Keratinocyte (primary cell): ENCODE data around the gene PGLYRP3.

Source experiments
- EZH2 ChIP-seq: IDR thresholded peaks from one replicate; pipeline ENCODE4 v1.6.1; 2012; ENCODE audit warnings: inconsistent platforms, mild to moderate bottlenecking, low read length, moderate library complexity
- TF ChIP-seq, protein P1 (sequence below), 3 experiments: IDR thresholded peaks in 1 of 3; conservative IDR thresholded peaks in 1 of 3; optimal IDR thresholded peaks in 1 of 3; 2 replicates in 2 of 3; 3 replicates in 1 of 3; pipeline versions ENCODE3 to v1.5.1; 2011; ENCODE audit warnings: low read length in 3 of 3, mild to moderate bottlenecking in 3 of 3, moderate library complexity in 2 of 3, control low read depth in 1 of 3, inconsistent platforms in 1 of 3; ENCODE audit not compliant: insufficient read depth in 2 of 3; ENCODE audit errors: extremely low read depth in 1 of 3

DNA sequence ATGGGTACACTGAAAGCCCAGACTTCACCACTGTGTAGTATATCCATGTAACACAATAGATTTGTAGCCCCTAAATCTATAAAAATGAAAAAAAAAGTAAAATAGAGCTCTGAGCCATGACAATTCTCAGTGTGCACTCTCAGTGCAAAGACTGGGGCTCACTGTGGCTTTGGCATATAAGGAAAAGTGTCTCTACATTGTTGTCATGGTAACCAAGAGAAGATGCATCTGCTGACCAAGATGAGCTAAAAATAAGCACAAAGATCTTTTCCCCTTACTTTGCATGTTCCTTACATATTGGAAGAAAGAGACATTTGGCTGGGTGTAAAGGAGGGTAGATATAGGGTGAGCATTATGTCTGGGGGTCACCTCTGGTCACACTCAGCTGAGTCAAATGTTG is 23.9 kb upstream of the PGLYRP3 start:
- TF ChIP-seq, protein P1, sequence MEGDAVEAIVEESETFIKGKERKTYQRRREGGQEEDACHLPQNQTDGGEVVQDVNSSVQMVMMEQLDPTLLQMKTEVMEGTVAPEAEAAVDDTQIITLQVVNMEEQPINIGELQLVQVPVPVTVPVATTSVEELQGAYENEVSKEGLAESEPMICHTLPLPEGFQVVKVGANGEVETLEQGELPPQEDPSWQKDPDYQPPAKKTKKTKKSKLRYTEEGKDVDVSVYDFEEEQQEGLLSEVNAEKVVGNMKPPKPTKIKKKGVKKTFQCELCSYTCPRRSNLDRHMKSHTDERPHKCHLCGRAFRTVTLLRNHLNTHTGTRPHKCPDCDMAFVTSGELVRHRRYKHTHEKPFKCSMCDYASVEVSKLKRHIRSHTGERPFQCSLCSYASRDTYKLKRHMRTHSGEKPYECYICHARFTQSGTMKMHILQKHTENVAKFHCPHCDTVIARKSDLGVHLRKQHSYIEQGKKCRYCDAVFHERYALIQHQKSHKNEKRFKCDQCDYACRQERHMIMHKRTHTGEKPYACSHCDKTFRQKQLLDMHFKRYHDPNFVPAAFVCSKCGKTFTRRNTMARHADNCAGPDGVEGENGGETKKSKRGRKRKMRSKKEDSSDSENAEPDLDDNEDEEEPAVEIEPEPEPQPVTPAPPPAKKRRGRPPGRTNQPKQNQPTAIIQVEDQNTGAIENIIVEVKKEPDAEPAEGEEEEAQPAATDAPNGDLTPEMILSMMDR (optimal IDR thresholded peaks at IDR 0.05 in 1 of 3, IDR thresholded peaks at IDR 0.05 in 1 of 3, conservative IDR thresholded peaks at IDR 0.05 in 1 of 3; ENCODE audit: extremely low read depth in 1 of 3, insufficient read depth in 2 of 3, low read length in 3 of 3): no peak
- no peak for TF ChIP-seq EZH2
